T-cell (primary cell): Measurements from ENCODE around the gene BRI3BP. TPM values are rescaled to one million over a fixed set of nuclear protein-coding genes. Genes with fewer than 3 reads are reported as not detected.

Source experiments
- ATAC-seq, 4 experiments: fragments of 200-7000 bp in 3 of 4; fragments of 150-1000 bp in 1 of 4; cut with Tn5 transposase; replicated peaks in 1 of 4; 1 replicate in 3 of 4; 2 replicates in 1 of 4; pipeline ENCODE4 v1.10.0; 2021; ENCODE audit warnings: moderate library complexity in 3 of 4, mild to moderate bottlenecking in 2 of 4, moderate number of reproducible peaks in 1 of 4
- CTCF ChIA-PET, 2 donors: fragments of 300-600 bp; sonication (Branson Sonifier 250); formaldehyde crosslinking; loops; one replicate each; lab custom pipeline; 2022; ENCODE audit warnings: antibody characterized with exemption in 2 of 2; lab: Charles Lee
- POLR2A ChIA-PET, 2 donors: fragments of 300-600 bp; sonication (Branson Sonifier 250); formaldehyde crosslinking; loops; one replicate each; lab custom pipeline; 2022; ENCODE audit warnings: antibody characterized with exemption in 2 of 2; lab: Charles Lee
- DNase-seq, 35 experiments: peaks; one replicate each; pipeline versions ENCODE4 v3.0.0 to v3.0.0-alpha.2; 2013 to 2023
- H3K27ac ChIP-seq: one replicate; pipeline ENCODE4 v1.5.1; 2013; ENCODE audit warnings: low read length
- H3K27me3 ChIP-seq, 2 experiments: replicated peaks in 1 of 2; 1 replicate in 1 of 2; 2 replicates in 1 of 2; pipeline versions ENCODE4 v1.6.1 to v1.7.0; 2013; ENCODE audit warnings: low read length in 1 of 2, mixed read lengths in 1 of 2; ENCODE audit not compliant: control insufficient read depth in 2 of 2, insufficient read depth in 2 of 2; ENCODE audit errors: extremely low read depth in 1 of 2
- H3K36me3 ChIP-seq, 2 donors: 1 replicate in 1 of 2; 2 replicates in 1 of 2; pipeline versions ENCODE4 v1.6.1 to v1.7.0; 2013; ENCODE audit warnings: low read length in 1 of 2; ENCODE audit not compliant: control insufficient read depth in 2 of 2, insufficient read depth in 1 of 2; ENCODE audit errors: extremely low read depth in 1 of 2
- H3K4me1 ChIP-seq, 2 experiments: 1 replicate in 1 of 2; 2 replicates in 1 of 2; pipeline versions ENCODE4 v1.6.1 to v1.7.0; 2013; ENCODE audit warnings: low read length in 2 of 2, mixed read lengths in 1 of 2; ENCODE audit not compliant: insufficient read depth in 2 of 2, control insufficient read depth in 1 of 2; ENCODE audit errors: extremely low read depth in 1 of 2
- H3K4me3 ChIP-seq, 2 donors: 1 replicate in 1 of 2; 2 replicates in 1 of 2; pipeline versions ENCODE4 v1.5.1 to v1.7.0; 2013; ENCODE audit warnings: mild to moderate bottlenecking in 2 of 2, low read length in 1 of 2, moderate library complexity in 1 of 2; ENCODE audit not compliant: control insufficient read depth in 1 of 2; ENCODE audit errors: extremely low read depth in 1 of 2
- H3K9me3 ChIP-seq: 2 replicates; pipeline ENCODE4 v1.7.0; 2013
- H3K27ac Mint-ChIP-seq, 2 donors: one replicate each; pipeline ENCODE4 v1.8.0; 2020 to 2021; ENCODE audit warnings: mild to moderate bottlenecking in 2 of 2, mixed read lengths in 2 of 2
- H3K27me3 Mint-ChIP-seq, 2 donors: one replicate each; pipeline ENCODE4 v1.8.0; 2021 to 2022; ENCODE audit warnings: mixed read lengths in 2 of 2
- H3K36me3 Mint-ChIP-seq: one replicate; pipeline ENCODE4 v1.8.0; 2021; ENCODE audit warnings: mixed read lengths
- H3K4me1 Mint-ChIP-seq, 3 donors: one replicate each; pipeline ENCODE4 v1.8.0; 2020 to 2022; ENCODE audit warnings: mixed read lengths in 3 of 3, mild to moderate bottlenecking in 1 of 3
- H3K4me3 Mint-ChIP-seq, 3 donors: one replicate each; pipeline ENCODE4 v1.8.0; 2020 to 2022; ENCODE audit warnings: mild to moderate bottlenecking in 3 of 3, mixed read lengths in 3 of 3, moderate library complexity in 3 of 3
- H3K9me3 Mint-ChIP-seq, 3 donors: one replicate each; pipeline ENCODE4 v1.8.0; 2020 to 2022; ENCODE audit warnings: mixed read lengths in 3 of 3
- WGBS: methylation state at CpG from one replicate; pipeline ENCODE4 v1.1.5; 2013; ENCODE audit warnings: missing lambda C conversion rate; ENCODE audit not compliant: insufficient coverage; 5-methylcytosine and 5-hydroxymethylcytosine counted together
- total RNA-seq, 35 experiments: library from RNA in 6 of 35; stranded (reverse) in 6 of 35; fragments of 120-200 nt in 1 of 35; gene quantifications; one replicate each; pipeline versions ENCODE4 v1.2.1 to v1.2.4 and lab custom pipeline; 2013 to 2026

Gene BRI3BP
- total RNA-seq, 5 donors from 2014 or later (not counting 1 experiment from before 2014, with no cell fraction given) = 4.8 to 8.1 (median 7.0) TPM

DNA sequence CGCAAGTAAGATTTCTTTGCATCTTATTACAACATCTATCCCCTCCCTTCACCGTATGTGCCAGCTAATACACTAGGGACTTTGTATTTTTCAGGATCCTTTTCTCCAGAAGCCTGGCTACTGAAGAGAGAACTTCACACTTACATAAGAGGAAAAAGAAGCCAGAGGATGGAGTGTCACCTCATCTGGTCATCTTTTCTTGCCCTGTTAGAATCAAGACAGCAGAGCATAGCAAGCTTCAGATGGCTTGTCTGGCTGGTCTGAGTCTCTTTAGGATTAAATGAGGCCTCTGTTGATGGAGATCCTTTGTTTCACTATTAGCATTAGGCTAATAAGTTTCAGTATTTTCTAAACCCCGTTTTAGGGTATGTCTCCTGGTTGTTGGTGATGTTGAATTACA, 57.4 kb downstream of the BRI3BP start:
- Mint-ChIP-seq H3K4me1 (peaks cover 7 to 9% (median 8%) of the 10 kb centered on the region in 3 donors), H3K27ac (no peak overlapping the region), H3K9me3 (peaks cover 0 to 1% (median 0%) of the 10 kb centered on the region in 3 donors), H3K27me3 (no peaks in the 10 kb centered on the region), H3K4me3 (peak overlapping the region; percentile 4 to 89 (median 85)), H3K36me3 (no peaks in the 10 kb centered on the region)
- peaks cover 2 to 13% of the 10 kb centered on the region in 2 experiments for H3K4me1 ChIP-seq
- POLR2A ChIA-PET = no interaction called here
- H3K27ac ChIP-seq = no peak overlapping the region
- CTCF ChIA-PET = no interaction called here
- no peaks in the 10 kb centered on the region for H3K27me3 ChIP-seq
- WGBS = 100% methylated on average over 1 of the region's 3 CpGs
- H3K9me3 ChIP-seq = no peaks in the 10 kb centered on the region
- no peak for DNase-seq
- ATAC-seq = no peak
- no peak overlapping the region for H3K4me3 ChIP-seq
- no peaks in the 10 kb centered on the region for H3K36me3 ChIP-seq

DNA sequence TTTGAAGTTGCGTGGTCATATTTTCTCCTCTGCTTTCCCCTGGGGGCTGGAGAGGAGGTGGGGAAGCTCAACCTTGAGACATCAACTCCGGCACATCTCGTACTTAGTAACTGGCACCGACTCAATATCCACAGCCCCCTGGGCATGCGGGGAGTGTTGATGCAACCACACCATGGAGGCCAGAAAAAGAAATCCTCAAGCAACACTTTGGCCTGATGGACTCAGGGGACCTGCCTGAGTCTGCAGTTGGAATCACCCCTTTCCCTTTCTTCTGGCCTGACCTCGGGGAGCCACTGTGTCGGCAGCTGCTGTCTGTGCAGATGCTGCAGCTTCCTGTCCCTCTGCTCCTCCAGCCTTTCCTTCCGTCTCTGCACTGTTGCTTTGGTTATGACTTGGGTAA, 60.4 kb downstream of the BRI3BP start:
- Histone ChIP-seq H3K36me3 (no peaks in the 10 kb centered on the region), H3K9me3 (no peaks in the 10 kb centered on the region), H3K4me1 (peaks cover 2 to 11% of the 10 kb centered on the region in 2 experiments), H3K27me3 (peaks cover 0 to 19% of the 10 kb centered on the region in 2 experiments), H3K4me3 (no peak overlapping the region), H3K27ac (no peak overlapping the region)
- ATAC-seq (no peak), DNase-seq (no peak)
- Mint-ChIP-seq H3K36me3 (no peaks in the 10 kb centered on the region), H3K27me3 (peaks cover 5 to 15% of the 10 kb centered on the region in 2 donors), H3K4me3 (no peak overlapping the region), H3K27ac (no peak overlapping the region), H3K4me1 (peaks cover 7 to 9% (median 8%) of the 10 kb centered on the region in 3 donors), H3K9me3 (peaks cover 0 to 1% (median 0%) of the 10 kb centered on the region in 3 donors)
- 87% methylated on average over 6 of the region's 8 CpGs for WGBS
- ChIA-PET POLR2A (no interaction called here), CTCF (interaction anchor here in 1 of 2 donors (0.7 kb wide), 1 partner anchor 11 kb away, joined by 3 read pairs; the partner anchor contains the start of gene AACS)

DNA sequence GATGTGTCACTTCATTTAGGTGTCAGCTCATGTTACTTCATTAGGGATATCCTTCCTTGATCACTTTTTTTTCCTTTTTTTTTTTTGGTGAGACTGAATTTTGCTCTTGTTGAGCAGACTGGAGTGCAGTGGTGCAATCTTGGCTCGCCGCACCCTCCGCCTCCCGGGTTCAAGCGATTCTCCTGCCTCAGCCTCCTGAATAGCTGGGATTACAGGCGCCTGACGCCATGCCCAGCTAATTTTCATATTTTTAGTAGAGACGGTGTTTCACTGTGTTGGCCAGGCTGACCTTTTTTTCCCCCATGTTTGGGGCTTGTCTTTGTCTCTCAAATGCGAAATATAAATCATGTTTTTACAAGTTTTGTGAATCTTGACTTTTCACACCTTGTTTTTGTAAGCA, 62.1 kb downstream of the BRI3BP start:
- peaks cover 0 to under 1% (median 0%) of the 10 kb centered on the region in 3 donors for H3K4me1 Mint-ChIP-seq
- WGBS = 100% methylated on average over 3 of the region's 9 CpGs
- DNase-seq (no peak), ATAC-seq (no peak)
- peaks cover 0 to 1% (median 0%) of the 10 kb centered on the region in 3 donors for H3K9me3 Mint-ChIP-seq
- H3K36me3 Mint-ChIP-seq = no peaks in the 10 kb centered on the region
- Histone ChIP-seq H3K36me3 (no peaks in the 10 kb centered on the region), H3K27me3 (peaks cover 0 to 19% of the 10 kb centered on the region in 2 experiments), H3K4me3 (no peak overlapping the region), H3K27ac (no peak overlapping the region), H3K4me1 (no peaks in the 10 kb centered on the region), H3K9me3 (no peaks in the 10 kb centered on the region)
- ChIA-PET POLR2A (no interaction called here), CTCF (no interaction called here)
- no peak overlapping the region for H3K4me3 Mint-ChIP-seq
- H3K27me3 Mint-ChIP-seq = peaks cover 5 to 21% of the 10 kb centered on the region in 2 donors
- H3K27ac Mint-ChIP-seq = no peak overlapping the region

DNA sequence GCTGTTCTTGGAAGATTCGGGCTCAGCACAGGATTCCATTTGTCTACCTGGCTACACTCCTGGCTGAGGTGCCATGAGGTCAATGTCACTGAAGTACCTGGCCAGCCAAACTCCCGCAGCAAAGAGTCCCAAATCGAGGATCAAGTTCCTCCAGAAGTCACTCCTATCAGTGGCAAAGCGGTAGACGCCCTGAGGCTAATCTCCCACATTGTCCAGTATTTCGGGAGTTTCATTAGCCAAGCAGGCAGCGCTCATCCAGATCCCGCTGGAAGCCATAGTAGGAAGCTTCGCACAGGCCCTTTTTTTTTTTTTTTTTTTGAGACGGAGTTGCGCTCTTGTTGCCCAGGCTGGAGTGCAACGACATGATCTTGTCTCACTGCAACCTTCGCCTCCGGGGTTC, 62.9 kb downstream of the BRI3BP start:
- ChIA-PET POLR2A (no interaction called here), CTCF (no interaction called here)
- H3K27ac Mint-ChIP-seq = no peak overlapping the region
- Histone ChIP-seq H3K9me3 (no peaks in the 10 kb centered on the region), H3K4me1 (no peaks in the 10 kb centered on the region), H3K4me3 (no peak overlapping the region), H3K27me3 (peaks cover 0 to 19% of the 10 kb centered on the region in 2 experiments), H3K27ac (no peak overlapping the region), H3K36me3 (no peaks in the 10 kb centered on the region)
- H3K9me3 Mint-ChIP-seq = peaks cover 0 to 1% (median 0%) of the 10 kb centered on the region in 3 donors
- H3K27me3 Mint-ChIP-seq = peaks cover 5 to 21% of the 10 kb centered on the region in 2 donors
- no peaks in the 10 kb centered on the region for H3K36me3 Mint-ChIP-seq
- WGBS = 85% methylated on average over 6 of the region's 14 CpGs
- DNase-seq = no peak
- H3K4me1 Mint-ChIP-seq = no peaks in the 10 kb centered on the region
- no peak overlapping the region for H3K4me3 Mint-ChIP-seq
- no peak for ATAC-seq

DNA sequence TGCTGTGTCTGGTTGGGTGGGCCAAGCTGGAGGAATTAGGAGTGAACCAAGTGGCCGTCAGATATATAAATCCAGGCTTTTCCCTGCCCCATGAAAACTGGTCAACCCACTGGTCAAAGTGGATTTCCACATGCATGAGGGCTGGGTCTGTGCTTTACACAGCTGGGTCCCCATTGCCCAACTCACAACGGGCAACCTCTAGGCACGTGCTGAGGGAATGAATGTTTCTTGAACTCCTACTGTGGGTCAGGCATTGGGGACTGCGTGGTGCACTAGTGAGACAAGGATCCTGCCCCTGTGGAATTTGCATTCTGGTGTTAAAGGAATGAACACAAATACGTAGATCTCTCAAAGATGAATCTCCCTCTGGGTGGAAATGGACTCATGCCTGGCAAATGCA, 64.3 kb downstream of the BRI3BP start:
- WGBS = 77% methylated on average over 5 of the region's 5 CpGs
- H3K9me3 ChIP-seq = no peaks in the 10 kb centered on the region
- Mint-ChIP-seq H3K27me3 (peaks cover 5 to 23% of the 10 kb centered on the region in 2 donors), H3K36me3 (no peaks in the 10 kb centered on the region), H3K4me3 (no peak overlapping the region), H3K9me3 (peaks cover 0 to 1% (median 0%) of the 10 kb centered on the region in 3 donors), H3K27ac (no peak overlapping the region), H3K4me1 (no peaks in the 10 kb centered on the region)
- H3K36me3 ChIP-seq = no peaks in the 10 kb centered on the region
- peaks cover 0 to 19% of the 10 kb centered on the region in 2 experiments for H3K27me3 ChIP-seq
- POLR2A ChIA-PET = no interaction called here
- H3K27ac ChIP-seq = no peak overlapping the region
- no peak for DNase-seq
- CTCF ChIA-PET = no interaction called here
- no peak overlapping the region for H3K4me3 ChIP-seq
- no peak for ATAC-seq
- H3K4me1 ChIP-seq = no peaks in the 10 kb centered on the region

DNA sequence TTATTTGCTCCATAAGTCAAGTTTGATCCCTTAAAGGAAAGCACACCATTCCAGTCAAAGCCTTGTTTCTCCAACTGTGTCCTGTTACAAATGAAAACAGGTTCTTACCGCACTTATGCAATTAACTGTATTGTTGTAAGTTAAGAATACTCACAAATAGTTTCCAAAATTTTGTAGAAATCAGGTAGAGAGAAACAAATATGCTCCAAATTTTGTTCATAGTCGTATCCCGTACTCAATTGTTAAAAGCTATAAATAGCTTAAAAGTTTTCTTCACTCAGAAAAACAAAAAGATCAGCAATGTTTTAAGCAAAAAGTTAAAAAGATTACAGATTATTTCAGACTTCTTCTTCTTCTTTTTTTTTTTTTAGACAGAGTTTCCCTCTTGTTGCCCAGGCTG, 67.8 kb downstream of the BRI3BP start:
- Histone ChIP-seq H3K36me3 (no peaks in the 10 kb centered on the region), H3K4me3 (no peak overlapping the region), H3K27ac (no peak overlapping the region), H3K27me3 (peaks cover 2 to 17% of the 10 kb centered on the region in 2 experiments), H3K9me3 (no peaks in the 10 kb centered on the region), H3K4me1 (peaks cover 3 to 7% of the 10 kb centered on the region in 2 experiments)
- no peak overlapping the region for H3K4me3 Mint-ChIP-seq
- no peak for ATAC-seq
- ChIA-PET POLR2A (no interaction called here), CTCF (interaction anchor here in 1 of 2 donors (0.7 kb wide), 1 partner anchor 155 kb away, joined by 3 read pairs; no protein-coding TSS in a partner anchor)
- H3K9me3 Mint-ChIP-seq = no peaks in the 10 kb centered on the region
- H3K36me3 Mint-ChIP-seq = no peaks in the 10 kb centered on the region
- peaks cover 9 to 15% (median 10%) of the 10 kb centered on the region in 3 donors for H3K4me1 Mint-ChIP-seq
- H3K27me3 Mint-ChIP-seq = peaks cover 5 to 28% of the 10 kb centered on the region in 2 donors
- no peak for DNase-seq
- no CpG with 5 or more reads among the region's 3 CpGs for WGBS
- no peak overlapping the region for H3K27ac Mint-ChIP-seq
